GM18873 (cell line): ENCODE measurements around the gene SH2D2A.

Experiments used
- ATAC-seq: cut with Tn5 transposase; IDR thresholded peaks from one replicate; pipeline ENCODE4 v1.9.1; 2021; ENCODE audit warnings: mild to moderate bottlenecking, moderate library complexity, moderate number of reproducible peaks; ENCODE audit not compliant: unreplicated experiment, low FRiP score

SH2D2A gene

DNA sequence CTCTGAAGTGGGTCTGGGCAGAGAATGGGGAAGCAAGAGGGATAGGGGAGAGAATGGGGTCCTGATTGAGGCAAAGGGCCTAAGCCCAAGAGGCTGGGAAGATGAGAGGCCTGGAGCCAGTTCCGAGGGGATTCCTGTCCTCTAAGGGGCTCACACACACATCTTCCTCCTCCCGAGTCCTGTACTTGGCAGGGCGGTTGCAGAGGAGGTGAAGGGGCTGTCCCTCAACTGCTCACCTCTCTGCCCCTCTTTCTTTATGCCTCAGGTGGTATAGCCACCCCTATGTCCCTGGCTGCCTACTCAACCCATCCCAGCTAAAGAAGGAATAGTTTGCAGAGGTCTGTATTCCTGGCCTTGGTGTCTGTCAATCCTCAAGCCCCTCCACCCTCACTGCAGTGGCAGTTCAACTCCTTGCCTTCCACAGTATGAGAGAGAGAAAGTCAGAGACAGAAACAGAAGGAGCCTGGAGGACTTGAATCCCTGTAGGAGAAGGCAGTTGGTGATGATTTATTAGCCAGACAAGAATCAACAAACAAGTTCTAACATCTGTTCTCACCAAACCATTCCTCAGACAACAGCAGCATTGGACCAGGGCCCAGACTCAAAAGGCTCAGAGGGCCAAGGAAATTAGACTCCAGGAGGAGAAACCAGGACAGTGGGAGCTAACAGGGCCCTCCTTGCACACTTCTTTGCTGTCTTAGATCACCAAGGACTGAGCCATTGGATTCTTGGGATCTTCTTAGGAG lies 10.7 kb downstream of the SH2D2A start:
- no peak for ATAC-seq

DNA sequence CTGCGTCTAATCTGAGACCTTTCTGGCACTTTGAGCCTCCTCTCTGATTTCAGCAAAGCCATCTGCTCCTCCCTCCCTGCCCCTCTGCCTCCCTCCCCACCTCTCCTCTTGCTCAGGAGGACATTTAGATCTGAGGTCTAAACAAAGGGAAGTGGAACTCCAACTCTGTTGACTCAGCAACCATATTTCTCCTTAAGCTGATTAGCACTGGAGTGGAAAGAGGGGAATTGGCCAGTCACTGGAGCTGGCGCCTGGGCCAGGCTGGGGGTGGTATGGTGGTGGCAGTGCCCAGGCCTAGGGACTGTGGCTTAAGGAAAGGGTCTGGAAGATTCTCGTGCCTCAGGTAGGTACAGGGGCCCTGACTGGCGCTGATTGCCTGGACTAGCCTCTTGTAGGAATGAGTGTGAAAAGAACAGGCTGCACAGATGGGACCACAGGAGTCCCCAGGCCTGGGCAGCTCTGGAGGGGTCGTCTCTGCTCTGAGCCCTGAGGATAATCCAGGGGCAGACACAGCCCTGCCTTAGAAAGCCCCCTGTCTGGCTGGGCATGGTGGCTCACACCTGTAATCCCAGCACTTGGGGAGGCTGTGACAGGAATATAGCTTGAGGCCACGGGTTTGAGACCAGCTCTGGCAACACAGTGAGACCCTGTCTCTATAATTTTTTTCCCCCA lies 11.9 kb downstream of the SH2D2A start:
- no peak for ATAC-seq

DNA sequence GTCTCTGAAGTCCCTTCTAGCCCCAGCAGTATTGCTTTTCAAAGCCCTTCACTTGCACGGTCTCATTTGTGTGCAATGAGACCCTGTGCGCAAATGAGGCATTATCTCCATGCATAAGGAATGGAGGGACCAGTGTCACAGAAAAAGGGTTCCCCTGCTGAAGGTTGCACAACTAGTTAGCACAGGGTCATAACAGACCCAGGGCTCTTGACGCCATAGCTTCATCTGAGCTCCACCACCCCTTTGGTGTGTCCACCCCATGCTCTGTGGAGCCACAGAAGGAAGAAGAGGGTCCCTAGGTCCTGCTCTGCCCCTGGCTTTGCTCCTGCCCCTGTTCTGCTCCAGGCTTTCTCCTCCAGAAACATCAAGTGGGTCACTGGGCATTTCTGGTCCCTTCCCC lies 12.6 kb downstream of the SH2D2A start:
- no peak for ATAC-seq

DNA sequence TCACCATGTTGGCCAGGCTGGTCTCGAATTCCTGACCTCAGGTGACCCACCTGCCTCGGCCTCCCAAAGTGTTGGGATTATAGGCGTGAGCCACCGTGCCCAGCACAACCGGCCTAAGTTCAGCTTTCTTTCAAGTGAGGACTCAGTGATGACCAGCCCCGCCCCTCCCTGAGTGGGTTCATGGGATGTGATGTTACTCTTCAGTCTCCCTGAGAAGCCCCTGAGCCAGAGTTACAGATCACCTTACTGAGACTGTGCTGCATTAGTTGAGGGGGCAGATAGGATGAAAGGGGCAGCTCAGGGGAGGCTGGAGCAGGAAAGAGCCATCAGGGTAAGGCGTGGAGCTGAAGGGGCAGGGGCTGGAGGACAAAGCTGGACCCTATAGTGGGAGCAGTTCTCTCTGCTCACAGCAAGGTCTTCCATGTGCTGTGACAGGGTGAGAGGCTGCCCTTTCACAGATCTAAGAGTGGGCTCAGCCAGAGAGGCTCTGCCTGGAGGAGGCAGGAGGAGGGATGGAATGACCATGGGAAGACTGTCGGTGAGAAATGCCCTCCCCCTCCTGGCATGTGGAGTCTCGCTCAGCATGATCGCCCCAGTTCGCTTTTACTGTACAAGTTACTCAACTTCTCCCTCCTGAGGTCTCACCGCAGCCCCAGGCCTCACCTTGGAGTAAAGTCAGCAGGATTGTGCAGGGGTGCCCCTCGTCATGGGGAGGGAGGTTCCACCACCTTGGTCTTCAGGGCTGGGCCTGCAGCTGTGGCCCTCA lies 13.4 kb downstream of the SH2D2A start:
- ATAC-seq: no peak

DNA sequence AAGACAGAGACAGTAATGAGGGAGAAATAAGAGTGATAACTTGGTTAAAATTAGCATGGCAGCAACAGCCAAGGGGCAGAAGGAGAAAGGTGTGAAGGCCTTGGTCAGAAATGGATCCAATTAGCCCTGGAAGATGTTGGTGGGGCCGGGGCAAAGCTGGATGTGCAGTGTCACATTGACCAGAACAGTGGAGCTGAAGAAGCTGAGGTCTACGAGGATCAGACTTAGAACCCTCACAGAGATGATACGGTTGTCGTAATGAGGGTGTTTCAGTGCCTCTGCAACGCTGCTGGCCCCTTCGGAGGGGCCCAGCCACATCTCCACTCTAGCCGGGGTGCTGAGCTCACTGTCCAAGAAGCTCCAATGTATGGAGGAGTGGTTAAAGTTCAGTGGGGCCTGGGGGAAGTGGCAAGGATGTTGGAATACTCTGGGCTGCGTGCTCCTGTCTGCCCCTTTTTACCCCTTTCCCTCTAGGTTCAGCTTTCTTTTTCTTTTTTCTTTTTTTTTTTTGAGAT lies 14.2 kb downstream of the SH2D2A start:
- ATAC-seq: no peak

DNA sequence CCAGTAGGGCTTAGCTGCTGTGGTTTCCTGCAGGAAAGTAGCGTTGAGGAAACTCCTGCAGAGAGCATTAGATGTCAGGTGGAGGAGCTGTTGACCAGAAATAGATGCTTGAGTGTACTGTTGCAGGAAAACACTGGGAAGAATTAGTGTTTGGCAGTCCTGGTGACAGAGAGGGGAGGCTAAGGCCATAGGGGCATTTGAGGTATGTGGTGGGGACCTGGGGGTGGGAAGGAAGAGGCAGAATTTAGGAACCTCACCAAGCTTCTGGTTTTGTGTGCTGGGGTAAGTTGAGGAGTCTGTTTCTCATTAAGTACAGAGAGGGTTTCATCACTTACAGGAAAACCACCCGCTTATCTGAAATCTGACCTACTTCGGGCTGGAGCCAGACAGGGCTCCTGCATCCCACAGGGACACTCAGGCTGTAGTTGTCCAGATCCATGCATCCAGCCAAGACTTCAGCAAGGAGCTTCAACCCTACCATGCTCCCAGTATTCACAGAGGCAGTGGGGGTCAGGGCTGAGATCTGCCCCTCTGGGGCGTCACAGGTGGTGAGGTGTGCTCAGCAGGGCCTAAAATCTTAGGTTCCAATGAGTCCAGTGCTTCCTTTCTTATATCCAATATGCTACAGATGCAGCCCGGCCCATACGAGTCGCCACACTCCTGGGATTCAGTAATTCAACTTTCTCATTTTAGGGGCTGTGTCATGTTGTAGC lies 15.1 kb downstream of the SH2D2A start:
- ATAC-seq: no peak

DNA sequence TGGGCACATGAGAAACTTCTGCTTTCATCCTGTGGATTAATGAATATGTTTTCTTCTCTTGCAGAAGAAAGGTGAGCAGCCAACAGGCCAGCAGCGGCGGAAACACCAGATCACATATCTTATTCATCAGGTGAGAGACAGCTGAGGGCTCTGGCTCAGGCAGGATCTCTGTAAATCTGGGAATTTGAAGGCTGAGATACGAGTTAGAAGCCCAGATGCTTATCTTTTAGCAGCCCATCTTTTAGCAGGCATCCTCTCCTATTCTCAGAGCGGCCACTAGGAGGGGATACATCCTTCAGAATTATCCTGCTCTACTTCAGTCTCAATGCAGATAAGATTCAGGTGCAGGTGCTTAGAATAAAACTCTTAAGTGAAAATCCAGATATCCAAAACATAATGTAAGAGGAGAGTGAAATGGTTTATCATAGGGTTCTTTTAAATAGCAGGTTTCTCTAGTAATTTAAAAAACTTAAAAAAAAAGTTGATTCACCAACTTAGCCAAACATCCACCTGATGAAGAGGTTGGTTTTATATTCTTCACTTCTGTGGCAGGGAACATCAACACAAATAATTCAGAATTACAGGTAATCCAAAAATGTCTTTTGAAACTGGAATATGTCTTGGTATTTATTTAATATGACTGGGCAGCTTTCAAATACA lies 19.3 kb downstream of the SH2D2A start:
- ATAC-seq: no peak

DNA sequence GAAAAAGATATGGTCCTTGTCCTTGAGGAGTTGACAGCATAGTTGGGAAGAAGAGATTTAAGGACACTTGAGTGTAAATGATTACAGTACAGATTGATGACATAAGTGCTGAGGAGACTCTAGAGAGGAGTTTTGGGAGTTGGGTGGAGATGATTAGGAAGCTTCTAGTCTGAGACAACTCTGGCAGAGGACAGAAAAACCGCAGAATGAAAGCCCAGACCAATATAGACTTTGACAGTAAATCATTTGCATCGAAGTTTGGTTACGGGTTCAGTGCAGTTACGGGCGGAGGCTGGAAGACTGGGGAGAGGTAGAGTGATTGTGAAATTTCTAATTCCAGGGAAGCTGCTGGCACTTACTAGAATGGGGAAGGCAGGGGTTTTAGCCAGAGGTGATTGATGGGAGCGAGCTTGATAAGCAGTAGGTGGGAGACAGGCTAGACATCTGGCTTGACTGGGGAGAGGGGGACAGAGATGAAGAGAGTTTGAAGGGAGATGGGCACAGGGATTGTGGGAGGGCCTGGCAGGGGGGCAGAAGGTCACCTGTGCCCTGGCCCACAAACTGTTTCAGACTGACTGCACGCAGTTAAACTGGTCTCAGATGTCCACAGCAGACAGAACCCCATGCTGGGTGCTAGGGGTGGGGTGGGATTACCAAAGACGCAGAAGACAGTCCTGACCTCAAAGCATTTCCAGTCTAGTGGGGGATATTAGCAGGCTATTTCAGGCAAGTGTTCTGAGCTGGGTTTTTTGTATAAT lies 20.1 kb downstream of the SH2D2A start:
- no peak for ATAC-seq

DNA sequence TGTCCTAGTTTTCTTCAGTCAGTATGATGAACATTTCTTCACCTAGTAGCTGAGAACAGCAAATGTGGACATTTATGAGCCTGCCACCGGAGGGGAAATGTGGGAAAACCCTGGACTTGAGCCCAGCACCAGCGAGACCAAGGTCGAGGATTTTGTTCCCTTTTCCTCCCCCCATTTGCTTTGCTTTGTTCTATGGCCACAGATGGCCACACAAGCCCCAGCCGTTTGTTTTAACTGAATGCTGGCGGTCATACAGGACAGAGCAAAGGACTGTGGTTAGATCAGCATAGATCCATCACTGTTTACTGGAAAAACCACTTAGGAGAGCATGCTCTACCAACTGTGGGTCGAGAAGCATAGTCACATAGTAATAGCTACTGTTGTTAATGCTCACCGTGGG lies 20.9 kb downstream of the SH2D2A start:
- no peak for ATAC-seq

DNA sequence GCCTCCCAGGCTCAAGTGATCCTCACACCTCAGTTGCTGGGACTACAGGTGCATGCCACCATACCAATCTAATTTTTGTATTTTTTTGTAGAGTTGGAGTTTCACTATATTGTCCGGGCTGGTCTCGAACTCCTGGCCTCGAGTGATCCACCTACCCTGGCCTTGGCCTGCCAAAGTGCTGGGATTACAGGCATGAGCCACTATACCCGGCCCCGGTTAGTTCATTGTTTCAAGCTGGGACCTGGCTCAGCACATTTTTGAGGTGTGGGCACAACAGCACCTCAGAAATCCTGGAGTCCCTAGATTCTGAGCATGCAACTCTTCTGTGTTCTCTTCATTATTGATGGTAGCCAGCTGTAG lies 21.3 kb downstream of the SH2D2A start:
- ATAC-seq: no peak

DNA sequence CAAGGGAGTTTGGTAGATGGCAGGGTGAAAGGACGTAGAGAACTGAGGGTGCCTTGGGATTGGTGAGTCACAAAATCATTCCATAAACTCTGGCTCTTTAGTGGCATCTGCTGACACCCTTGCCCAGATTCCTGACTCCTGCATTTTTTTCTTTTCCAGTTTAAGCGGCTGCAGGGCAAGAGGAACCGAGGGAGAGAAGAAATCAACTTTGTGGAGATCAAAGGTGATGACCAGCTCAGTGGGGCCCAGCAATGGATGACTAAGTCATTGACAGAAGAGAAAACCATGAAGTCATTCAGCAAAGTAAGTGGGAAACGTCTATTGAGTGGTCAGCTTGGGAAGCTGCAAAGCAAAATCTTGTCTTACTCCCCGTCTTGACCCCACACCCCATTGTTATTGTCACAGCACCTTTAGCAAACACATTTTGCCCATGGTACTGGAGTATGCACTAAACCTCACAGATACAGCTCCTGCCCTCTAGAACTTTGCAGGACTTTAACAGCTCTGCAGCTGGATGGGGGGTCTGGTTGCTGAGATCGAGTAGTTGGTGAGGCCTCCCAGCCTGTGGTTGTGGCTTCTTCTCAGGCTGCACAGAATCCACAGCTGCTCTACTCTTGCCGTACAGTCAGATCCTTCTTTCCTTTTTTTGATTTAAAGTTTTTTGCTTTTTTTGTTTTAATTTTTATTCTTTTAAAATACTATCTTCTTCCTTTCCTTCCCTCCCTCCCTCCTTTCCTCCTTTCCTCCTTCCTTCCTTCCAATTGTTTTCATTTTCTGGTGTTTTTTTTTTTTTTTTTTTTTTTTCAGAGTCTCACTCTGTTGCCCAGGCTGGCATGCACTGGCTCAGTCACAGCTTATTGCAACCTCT lies 21.9 kb downstream of the SH2D2A start:
- ATAC-seq: no peak

DNA sequence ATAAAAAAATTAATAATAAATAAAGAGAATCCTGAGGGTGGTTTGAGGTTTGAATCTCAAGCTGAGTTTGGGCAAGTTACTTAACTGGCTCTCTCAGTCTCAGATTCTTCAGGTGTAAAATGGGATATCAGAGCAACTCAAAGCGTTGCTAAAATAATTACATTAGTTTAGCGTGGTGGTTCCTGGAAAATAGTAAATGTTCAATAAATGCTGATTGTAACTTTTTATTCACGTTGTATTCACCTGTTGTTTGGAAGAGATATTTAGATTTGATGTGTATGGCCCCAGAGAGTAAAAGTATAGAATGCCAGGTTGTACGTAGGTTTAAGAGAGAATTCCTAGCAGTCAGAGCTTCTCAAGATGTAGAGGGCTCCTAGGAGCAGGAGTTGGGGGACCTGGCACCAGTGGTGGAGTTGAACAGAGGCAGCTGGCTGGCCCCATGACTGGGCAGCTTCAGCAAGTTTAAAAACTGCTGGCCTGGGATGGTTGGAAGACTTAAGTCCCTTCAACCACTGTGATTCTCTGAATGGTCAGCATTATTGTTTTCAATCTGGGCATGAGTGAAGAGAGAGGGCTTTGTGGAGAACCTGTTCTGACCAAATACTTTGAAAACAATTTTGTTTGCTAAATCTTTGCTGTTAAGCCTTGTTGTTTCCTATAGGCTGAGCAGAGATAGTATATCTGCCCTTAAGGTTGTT lies 26.9 kb downstream of the SH2D2A start:
- ATAC-seq: no peak

DNA sequence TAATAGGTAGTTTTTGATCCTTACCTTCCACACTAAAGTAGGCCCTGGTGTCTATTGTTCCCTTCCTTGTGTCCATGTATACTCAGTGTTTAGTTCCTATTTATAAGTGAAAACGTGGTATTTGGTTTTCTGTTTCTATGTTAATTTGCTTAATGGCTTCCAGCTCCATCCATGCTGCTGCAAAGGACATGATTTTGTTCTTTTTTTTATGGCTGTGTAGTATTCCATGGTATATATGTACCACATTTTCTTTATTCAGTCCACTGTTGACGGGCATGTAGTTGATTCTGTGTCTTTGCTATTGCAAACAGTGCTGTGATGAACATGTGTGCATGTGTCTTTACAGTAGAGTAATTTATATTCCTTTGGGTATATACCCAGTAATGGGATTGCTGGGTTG lies 28.5 kb downstream of the SH2D2A start:
- no peak for ATAC-seq

DNA sequence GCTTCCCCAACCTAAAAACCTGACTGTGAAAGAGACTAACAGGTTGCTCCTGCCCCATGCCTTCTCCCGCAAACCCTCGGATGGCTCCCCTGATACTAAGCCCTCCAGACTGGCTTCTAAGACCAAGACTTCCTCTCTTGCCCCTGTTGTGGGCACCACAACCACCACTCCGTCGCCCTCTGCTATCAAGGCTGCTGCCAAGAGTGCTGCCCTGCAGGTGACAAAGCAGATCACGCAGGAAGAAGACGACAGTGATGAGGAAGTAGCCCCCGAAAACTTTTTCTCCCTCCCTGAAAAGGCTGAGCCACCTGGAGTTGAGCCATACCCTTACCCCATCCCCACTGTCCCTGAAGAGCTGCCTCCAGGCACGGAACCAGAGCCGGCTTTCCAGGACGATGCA lies 30.0 kb downstream of the SH2D2A start:
- no peak for ATAC-seq

DNA sequence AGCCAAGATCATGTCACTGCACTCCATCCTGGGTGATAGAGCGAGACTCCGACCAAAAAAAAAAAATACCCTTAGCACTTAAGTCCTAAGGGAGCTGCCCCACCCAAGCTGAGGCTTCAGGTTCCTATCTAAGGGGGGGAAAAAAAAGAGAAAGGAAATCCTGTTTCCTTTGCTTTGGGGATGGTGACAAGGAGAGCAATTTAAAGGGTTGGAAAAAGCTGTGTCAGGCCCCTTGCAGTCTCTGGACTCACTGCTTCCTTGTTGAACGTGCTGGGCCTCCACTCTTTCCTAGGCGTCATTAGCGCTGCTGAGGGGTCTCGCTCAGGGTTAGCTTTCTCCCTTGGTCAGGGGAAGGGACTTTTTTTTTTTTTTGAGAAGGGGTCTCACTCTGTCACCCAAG lies 31.2 kb downstream of the SH2D2A start:
- ATAC-seq: no peak

DNA sequence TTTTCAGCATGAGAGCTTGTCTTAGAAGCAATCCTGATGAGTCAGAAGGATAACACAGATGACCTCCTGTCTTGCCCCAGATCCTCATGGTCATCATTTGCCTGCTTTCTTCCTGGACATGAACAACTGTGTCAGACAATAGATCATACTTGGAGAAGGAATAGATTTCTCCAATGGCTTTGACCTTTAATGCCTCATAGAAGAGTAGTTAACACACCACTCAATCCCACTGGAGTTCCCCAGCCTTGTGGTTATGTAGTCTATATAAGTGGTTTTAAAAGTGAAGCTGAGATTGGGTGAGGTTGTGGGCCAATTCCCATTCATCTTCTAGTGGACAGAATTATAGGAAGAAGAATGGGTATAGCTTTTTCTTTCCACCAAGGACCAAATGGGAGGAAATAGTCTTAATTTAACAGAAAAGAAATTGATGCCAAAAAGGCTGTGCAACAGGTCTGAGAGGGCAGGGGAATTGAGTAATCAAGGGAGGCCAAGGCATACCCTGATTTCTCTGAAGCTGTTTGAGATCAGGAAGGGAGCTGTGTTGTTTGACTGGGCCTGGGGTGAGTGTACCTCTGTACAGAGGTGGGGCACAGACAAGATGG lies 35.0 kb downstream of the SH2D2A start:
- ATAC-seq: no peak

DNA sequence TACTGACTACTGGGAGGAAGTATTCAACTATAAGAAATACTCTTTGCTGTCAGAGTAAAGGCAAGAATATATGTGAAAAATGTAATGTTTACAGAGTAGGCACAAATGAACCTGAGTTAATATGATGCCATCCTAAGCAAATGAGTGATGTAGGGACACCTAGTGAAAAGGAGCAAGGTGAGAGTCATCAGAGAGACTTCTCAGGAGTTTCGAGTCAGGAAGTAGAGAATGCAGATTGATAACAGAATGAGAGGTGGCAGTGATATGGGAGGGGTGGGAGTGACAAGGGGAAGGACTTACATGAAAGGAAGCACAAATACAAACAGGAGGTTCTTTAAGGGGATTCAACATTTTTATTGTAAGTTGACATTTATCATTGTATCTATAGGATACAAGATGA lies 39.1 kb downstream of the SH2D2A start:
- ATAC-seq: no peak

DNA sequence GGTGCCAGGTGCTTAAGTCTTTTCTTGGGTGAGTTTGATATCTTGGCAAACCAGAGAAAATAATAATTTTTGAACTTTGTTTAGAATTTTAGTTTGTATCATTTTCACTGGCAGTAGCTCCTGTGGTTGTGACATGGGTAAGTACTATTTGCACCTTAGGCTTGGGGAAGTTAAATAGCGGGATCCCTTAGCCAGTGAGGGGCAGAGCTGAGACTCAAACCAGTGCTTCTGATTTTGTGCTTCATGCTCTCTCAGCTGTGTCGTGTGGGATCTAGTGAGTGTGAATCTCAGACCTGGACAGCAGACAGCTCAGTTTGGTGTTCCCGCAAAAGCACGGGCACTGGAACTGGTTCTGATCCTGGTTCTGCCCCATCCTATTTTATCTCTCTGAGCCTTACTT lies 39.7 kb downstream of the SH2D2A start:
- no peak for ATAC-seq
